NCI-H226 (cell line): ENCODE results near the gene ZBTB7B.
A peak's percentile ranks its signal among the peaks of the same experiment; 100 is the strongest.

Experiments
- DNase-seq: peaks from one replicate; pipeline ENCODE4 v3.0.0-alpha.2; 2015

Gene ZBTB7B

DNA sequence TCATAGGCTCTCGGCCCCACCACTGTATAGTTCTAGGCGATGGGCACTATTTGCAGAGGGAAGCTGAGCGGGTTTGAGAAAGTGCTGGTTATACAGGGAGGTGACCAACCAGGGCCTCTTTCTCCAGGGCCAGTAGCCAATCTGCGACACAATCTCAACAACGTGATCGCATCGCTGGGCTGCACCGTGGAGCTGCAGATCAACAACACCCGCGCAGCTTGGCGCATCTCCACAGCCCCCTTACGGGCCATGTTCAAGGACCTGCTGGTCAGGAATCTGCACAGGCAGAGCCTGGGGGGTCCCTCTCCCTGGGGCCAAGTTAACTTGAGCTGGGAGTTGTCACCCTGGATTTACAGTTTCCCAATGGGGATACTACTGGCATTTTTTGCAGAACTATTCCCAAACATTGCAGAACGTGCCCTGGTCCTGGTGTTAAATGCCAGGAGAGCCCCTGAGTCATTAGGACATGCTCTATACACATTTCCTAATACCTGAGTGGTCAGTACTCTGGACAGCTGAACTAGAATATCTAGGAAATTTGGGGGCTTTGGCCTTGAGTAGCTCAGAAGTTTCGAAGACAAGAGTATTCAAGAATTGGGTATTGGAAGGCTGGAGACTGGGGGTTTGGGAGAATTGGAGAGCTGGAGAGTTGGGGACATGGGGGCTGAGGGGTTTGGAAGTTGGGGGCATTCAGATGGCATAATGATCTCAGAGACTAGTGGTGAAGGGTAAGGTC is 37.9 kb downstream of the ZBTB7B start:
- no peak for DNase-seq

DNA sequence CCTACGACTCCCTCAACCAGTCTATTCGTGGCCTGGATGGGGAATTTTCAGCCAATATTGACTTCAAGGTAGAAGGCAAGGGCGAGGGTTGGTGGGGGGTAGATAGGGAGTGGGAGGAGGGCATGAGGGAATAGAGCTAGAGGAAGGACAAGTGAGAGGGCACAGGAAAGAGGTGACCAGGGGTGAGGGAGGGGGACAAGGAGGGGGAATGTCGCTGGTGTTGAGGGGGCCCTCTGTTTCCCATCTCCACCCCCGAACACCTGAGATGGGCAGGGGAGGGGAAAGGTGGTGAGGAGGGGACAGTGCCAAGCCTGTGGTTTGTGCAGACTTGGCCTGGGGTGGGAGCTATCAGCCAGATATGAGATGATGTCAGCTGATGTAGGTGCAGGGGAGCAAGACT is 40.2 kb downstream of the ZBTB7B start:
- DNase-seq = no peak

DNA sequence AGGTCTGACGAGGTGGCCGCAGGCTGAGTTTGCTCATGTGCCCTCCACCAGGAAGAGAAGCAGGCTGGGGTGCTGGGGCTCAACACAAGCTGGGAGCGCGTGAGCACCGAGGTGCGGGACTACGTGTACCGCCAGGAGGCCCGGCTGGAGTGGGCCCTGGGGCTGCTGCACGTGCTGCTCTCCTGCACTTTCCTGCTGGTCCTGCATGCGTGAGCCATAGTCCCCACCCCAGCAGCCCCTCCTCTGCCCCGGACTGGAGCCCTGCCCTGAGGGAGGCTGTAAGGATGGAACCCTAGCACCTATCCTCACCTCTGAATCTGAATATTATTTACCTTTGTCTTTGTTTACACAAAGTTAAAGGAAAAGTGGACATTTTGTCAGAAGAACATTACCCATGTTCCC is 40.7 kb downstream of the ZBTB7B start:
- DNase-seq = no peak

DNA sequence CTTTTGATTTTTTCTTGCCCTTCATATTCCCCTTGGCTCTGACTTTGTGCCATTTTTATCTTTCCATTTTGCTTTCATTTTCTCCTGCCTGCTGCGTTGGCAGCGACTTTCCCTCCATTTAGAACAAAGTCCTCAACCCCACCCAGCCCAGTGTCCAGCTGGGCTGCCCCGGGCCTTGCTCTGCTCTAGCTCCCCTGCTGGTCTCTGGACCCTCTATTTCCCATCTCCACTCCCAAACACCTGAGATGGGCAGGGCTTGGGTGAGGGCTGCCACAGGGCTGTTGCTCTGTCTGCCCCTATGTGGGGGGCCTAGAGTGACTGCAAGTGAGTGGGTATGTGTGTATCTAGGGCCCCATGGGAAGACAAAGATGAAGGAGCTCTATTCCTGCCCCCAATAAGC is 41.2 kb downstream of the ZBTB7B start:
- no peak for DNase-seq

DNA sequence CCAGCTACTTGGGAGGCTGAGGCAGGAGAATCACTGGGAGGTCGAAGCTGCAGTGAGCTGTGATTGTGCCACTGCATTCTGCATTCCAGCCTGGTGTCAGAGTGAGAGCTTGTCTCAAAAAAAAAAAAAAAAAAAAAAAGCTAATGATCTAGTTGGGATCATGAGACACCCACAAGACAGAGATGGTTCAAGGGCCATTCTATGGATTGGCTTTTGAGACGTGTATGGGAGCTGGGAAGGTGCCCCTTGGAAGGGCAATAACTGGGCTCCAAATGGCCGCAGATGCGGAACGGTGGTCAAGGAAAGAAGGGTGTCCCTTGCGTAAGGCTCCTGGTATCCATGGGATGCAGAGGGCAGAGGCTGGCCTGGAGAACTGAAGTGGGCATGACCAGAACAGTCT is 41.8 kb downstream of the ZBTB7B start:
- DNase-seq = no peak

DNA sequence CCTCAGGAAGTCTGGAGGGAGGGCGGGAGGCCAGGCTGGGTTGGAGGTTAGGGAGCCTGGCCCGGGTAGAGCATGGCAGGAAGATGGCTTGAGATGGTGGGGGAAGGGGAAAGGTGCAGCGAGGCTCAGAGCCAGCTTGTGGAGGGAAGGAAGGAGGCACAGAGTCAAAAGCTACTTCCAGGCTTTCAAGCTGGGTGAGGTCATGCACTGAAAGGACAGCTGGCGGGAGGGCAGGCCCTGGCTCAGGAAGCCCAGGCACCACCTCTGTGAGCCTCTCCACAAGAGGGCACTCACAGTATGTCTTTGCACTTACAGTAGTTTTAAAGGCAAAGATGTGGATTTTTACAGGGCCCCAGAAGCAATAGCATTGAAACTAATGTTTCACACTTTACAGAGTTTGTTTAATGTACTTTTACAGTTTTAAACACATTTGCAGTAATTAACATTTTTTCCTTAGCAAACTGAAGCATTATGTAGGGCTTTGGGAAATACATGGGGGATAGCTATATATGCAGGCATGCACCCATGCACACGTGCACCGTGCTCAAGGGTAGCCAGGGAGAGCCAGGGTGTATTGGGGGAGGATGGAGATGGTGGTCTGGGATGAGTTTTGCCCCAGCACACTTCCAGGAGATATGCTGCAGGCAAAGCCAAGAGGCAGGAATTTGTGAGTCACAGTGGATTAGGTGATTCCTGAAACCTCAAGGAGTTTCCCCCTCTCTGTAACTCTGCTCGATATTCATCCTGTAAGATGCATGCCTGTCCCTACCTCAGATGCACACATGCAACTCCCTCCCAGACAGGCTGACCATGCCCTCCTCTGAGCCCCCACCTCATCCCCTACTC is 42.4 kb downstream of the ZBTB7B start:
- DNase-seq = peak; percentile 77

DNA sequence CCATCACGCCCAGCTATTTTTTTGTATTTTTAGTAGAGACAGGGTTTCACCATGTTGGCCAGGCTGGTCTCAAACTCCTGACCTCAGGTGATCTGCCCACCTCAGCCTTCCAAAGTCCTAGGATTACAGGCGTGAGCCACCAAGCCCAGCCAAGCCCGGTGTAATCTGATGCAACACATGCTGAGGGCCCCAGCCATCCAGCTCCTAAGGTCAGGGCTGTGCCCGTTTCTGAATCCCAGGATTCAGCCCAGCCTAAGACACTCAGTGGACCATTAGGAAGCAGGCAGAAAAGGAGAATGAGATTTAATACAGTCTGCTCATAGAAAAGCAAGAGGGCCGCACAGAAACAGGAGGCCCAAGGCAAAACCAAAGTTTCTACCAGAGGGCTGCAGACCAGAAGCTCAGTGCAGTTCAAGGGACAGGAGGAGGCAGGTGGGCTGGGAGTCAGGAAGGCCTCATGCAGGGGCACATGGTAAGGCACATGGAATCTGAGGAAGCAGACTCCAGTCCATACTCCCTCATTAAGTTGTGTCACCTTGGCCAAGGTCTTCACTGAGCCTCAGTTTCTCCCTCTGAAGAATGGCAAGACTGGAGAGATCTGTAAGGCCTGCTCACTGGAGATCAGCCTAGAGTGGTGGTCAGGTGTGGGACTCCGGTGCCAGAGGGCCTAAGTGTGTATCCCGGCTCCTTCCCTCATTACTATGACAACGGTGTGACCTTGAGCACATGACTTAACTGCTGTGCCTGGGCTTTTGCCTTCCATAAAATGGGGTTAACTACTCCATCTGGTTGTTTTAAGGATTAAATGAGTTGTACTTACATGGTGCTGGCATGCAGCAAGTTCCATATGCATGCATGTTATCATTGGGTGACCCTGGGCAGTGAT is 46.1 kb downstream of the ZBTB7B start:
- no peak for DNase-seq

DNA sequence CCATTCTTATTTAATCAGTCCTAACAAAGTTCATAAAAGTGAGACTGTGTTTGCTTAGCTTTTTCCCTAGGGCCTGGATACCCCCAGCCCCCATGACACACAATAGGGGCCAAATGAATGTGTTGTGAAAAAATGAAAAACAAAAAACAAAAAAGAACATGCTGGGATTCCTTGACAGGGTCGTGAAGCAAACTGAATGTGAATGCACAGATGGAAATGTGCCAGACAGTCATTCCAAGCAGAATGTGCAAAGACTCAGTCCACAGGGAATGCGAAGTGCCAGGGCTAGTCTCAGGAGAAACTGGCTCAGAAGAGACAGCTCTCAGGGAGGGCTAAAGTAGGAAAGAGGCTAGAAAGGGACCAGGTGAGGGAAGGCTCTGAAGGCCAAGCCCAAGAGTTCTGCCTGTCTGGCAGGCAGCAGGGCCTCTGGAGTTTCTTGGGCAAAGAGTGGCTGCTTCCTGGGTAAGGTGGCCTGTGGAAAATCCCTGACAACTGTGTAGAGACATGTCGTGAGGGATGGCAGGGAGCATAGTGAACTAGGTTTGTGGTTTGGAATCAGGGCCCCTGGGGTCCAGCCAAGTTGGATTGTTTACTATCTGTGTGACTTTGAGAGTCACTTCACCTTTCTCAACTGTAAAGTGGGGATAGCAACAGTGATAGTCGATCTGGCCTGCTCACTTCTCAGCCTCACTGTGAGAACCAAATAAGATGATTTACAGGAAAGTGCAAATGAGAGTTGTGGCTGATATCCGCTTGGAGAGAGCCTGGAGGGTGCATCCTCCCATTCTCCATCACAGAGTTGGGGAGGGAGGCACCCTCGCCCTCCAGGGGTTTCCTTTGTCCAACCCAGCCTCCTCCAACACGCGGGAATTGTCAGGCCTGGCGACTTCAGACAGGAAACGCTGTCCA is 47.3 kb downstream of the ZBTB7B start:
- peak; percentile 56 for DNase-seq

DNA sequence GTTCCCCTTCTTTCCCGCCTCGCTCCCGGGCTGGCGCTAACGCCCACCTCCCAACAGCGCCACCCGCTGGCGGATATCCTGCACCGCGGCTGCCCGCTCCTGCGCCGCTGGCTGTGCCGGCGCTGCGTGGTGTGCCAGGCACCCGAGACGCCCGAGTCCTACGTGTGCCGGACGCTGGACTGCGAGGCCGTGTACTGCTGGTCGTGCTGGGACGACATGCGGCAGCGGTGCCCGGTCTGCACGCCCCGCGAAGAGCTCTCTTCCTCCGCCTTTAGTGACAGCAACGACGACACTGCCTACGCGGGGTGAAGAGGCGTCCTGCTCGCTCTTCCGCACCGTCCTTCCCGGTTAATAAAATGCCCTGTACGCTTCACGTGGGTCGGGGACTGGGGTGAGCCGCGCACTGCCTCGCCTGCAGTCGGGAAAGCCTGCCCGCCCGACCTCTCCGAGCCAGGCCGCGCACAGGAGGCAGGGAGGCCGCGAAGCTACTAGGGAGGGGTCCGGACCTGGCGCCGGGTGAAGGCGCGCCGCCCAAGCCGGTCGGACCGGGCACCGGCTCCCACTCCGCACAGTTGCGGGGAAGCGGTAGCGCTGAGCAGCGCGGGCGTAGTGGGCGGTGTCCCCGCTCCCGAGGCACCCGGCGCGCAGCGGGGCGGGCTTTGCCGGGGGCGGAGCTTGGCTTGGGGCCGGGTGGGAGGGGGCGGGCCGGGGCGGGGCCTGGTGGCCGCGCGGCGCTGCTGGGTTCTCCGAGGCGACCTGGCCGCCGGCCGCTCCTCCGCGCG is 48.1 kb downstream of the ZBTB7B start, which contains the start of gene ADAM15:
Gene ADAM15 (plus strand): TSS at position 757 of the 782 bp plus-strand sequence. CDS start 71 bp downstream, outside the sequence.
- DNase-seq = peak; percentile 75

DNA sequence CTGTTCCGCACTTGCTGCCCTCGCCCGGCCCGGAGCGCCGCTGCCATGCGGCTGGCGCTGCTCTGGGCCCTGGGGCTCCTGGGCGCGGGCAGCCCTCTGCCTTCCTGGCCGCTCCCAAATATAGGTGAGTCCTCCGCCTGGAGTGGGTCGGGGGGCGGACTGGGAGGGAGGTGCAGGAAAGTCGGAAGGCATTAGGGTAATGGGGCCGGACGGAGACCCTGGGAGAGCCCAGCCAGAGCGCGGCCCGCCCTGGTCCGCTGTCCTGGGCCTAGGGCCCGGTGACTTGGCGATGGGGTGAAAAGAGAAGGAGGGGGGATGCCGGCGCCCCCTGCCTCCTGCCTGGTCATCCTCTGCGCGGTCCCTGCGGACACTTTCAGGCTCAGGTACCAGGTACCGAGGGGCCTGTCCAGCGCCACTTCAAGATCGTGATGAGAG is 48.8 kb downstream of the ZBTB7B start:
- DNase-seq = no peak

DNA sequence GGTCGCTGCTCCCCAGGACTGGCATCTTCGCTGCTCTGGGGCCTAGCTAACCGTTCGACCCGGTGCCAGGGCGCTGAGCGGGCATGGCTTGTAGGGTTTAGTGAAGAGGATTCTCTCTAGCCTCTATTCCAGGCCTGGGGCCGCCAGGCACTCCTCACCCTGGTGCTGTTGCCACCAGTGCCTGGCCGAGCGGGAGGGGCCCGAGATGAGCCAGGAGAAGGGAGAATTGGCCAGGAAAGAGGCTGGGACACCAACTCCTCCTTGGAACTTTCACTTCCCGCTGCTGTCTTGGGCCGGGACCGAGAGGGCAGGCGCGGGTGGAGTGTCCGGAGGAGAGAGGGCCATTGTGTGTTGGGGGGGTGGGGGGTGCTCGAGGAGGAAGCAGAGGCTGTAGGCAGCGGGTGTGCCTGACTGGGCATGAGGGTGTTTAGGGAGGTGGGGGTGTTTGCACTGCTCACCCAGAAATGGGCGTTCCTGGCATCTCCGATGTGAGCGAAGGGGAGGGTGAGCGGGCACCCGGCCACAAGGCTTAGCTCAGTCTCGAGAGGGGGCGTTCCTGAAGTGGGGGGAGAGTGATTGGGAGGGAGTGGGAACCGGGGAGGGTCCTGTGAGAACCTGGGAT is 49.3 kb downstream of the ZBTB7B start:
- DNase-seq = peak; percentile 74

DNA sequence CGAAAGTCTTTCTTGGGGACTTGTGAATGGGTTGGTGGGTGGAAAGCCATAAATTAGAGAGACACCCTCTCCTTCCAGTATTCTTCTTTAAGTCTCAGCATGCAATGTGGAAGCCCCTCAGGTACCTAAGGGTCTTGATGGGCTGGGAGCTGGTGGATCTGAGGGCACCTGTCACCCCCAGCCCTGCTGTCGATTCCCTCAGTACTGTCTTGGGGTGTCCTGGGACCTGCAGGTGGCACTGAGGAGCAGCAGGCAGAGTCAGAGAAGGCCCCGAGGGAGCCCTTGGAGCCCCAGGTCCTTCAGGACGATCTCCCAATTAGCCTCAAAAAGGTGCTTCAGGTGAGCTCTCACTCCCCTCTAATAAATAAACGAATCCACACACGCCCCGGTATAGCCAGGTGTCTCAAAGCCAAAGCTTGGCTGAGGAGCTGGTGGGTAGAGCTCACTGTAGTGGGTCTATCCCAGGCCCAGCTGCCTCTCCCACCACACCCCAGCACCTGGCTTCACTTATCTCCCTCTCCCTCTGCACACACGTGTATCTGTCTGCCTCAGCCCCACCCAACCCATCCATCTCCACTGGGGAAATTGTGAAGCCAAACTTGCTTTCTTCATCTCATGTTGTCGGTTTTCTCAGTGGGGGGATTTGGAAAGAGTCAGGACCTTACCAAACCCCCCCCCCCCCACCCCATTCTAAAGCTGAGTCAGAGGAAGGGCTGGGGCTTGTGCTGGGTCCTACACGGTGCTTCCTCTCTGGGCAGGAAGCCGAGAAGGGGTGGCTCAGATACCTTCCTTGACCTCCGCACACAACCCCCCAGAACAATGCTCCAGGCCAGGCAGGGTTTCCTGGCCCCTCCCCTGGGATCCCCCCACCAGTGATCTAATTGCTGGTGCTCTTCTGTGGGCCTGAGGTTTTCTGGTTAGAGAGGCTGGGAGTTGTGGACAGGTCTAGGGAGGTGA is 50.1 kb downstream of the ZBTB7B start:
- peak; percentile 61 for DNase-seq

DNA sequence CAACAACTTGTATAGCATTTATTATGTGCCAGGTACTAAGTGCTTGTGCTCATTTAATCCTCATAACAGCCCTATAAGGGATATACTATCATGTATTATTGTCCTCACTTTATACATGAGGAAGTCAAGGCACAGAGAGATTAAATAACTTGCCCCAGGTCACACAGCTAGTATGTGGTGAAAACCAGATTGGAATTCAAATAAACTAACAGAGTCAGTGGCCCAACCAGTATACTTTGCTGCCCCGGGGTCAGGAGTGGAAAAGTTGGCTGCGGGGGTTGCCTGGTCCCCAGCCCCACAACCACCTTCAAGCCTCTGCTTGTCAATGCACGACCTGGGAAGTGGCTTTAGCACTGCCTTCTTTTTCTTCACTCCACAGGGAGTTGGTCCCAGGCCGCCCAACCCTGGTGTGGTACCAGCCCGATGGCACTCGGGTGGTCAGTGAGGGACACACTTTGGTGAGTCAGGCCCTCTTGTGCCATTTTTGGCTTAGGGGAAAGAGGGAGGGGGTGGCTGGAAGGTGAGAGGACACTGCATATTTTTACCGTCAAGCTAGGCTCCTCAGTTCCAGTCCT is 51.0 kb downstream of the ZBTB7B start:
- DNase-seq = no peak

DNA sequence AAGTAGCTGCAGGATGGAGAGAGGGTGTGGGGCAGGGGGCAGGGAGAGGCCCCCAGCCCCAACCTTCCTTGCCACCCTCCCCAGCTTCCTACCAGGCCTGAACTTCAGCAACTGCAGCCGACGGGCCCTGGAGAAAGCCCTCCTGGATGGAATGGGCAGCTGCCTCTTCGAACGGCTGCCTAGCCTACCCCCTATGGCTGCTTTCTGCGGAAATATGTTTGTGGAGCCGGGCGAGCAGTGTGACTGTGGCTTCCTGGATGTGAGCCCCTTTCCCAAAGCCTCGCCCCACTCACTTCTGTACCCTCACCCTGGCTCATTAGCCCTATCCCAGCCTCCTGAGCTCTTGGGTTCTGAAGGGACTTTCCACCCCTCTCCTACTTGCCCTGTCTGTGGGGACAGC is 54.5 kb downstream of the ZBTB7B start:
- no peak for DNase-seq

DNA sequence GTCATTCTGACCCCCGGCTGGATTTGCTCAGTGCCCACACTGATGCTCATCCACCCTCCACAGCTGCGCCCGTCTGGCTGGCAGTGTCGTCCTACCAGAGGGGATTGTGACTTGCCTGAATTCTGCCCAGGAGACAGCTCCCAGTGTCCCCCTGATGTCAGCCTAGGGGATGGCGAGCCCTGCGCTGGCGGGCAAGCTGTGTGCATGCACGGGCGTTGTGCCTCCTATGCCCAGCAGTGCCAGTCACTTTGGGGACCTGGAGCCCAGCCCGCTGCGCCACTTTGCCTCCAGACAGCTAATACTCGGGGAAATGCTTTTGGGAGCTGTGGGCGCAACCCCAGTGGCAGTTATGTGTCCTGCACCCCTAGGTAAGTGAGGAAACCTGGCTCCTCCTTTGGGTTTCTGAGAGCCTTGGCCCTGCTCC is 55.2 kb downstream of the ZBTB7B start:
- no peak for DNase-seq

DNA sequence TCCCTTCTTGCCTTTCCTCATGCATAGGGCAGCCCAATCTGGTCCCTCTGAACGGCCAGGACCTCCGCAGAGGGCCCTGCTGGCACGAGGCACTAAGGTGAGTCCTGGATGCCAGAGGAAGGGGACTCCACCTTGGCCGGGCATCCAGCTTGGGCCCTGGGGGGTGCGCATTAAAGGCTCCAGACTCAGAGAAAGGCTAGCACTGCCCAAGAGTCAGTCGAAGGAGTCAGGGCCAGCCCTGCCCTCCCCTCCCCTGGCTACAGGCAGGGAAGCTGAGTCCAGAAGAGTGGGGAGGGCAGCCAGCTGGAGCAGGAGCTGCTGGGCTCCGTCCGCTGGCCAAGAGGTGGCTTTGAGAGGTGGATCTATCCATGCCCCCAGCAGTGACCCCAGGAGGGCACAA is 58.1 kb downstream of the ZBTB7B start:
- DNase-seq = no peak

DNA sequence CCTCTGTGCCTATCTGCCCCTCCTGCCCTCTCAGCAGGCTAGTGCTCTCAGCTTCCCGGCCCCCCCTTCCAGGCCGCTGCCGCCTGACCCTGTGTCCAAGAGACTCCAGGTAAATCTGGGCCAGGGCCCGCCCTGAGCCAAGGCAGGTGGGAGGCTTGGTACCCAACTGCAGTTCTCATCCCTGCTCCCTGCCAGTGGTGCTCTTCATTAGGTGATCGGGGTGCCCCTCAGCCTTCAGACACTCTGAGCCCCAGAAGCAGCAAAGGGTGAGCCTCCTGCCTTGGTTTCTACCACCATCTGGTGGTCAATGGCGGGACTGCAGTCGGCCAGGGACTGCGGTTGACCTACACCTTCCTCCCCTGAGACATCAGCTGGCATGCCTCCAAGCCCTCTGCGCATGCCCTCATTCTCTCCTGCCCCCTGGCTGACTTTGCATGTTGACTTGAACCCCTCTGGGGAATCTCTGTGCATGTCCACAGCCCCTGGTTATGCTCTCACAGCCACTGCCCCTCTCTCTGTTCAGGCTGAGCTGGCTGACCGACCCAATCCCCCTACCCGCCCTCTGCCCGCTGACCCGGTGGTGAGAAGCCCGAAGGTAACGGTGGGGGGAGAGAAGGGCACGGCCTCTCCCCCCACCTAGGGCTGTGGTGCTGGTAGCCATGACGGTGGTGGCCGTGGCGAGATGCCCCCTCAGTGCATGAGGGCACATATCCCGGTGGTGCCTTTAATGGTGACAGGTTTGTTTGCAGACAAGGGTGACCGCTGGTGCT is 59.0 kb downstream of the ZBTB7B start:
- peak; percentile 75 for DNase-seq

DNA sequence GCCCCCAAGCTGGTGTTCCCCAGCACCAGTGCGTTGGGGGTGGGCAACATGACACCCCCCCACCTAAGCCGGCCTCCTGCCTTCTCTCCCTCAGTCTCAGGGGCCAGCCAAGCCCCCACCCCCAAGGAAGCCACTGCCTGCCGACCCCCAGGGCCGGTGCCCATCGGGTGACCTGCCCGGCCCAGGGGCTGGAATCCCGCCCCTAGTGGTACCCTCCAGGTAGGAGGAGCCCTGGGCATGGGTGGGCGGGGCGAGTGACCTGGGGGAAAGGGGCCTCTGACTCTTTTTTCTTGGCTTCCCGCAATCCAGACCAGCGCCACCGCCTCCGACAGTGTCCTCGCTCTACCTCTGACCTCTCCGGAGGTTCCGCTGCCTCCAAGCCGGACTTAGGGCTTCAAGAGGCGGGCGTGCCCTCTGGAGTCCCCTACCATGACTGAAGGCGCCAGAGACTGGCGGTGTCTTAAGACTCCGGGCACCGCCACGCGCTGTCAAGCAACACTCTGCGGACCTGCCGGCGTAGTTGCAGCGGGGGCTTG is 59.6 kb downstream of the ZBTB7B start:
- no peak for DNase-seq
